ENCODE data around the gene HERC4. TPM values are rescaled to one million over a fixed set of nuclear protein-coding genes. Genes with fewer than 3 reads are reported as not detected.
"Not testable (repeated sequence)": the region's sequence is repeated elsewhere in the genome, so short reads cannot be mapped to it uniquely, and the experiment has no call there.

Gene HERC4
- total RNA-seq, 1 donor, result 14.3 TPM

GRCh38 chr10:67971311-67971710 is 103.8 kb downstream of the HERC4 start:
- DNase-seq (ENCODE audit: low read depth in 2 of 3, low spot score in 2 of 3), result peak in 1 of 3 donors; percentile 8

- DNase-seq (ENCODE audit: low read depth in 2 of 3, low spot score in 2 of 3), result no peak
These were observed 105.2 kb downstream of the HERC4 start for GRCh38 chr10:67969875-67970274.

GRCh38 chr10:67966035-67966434 is 109.0 kb downstream of the HERC4 start:
- DNase-seq (ENCODE audit: low read depth in 2 of 3, low spot score in 2 of 3), result not testable (repeated sequence)

GRCh38 chr10:67965456-67965855 is 109.6 kb downstream of the HERC4 start:
- DNase-seq (ENCODE audit: low read depth in 2 of 3, low spot score in 2 of 3), result no peak

GRCh38 chr10:67959839-67960476 is 115.1 kb downstream of the HERC4 start:
- DNase-seq (ENCODE audit: low read depth in 2 of 3, low spot score in 2 of 3), result no peak

- DNase-seq (ENCODE audit: low read depth in 2 of 3, low spot score in 2 of 3), result no peak
These were observed 119.5 kb downstream of the HERC4 start for GRCh38 chr10:67955614-67956013.

GRCh38 chr10:67943917-67944316 is 131.2 kb downstream of the HERC4 start:
- no peak for DNase-seq (ENCODE audit: low read depth in 2 of 3, low spot score in 2 of 3)

- no peak for DNase-seq (ENCODE audit: low read depth in 2 of 3, low spot score in 2 of 3)
These were observed 138.7 kb downstream of the HERC4 start for GRCh38 chr10:67936416-67936815.

GRCh38 chr10:67935223-67935622 is 139.9 kb downstream of the HERC4 start:
- no peak for DNase-seq (ENCODE audit: low read depth in 2 of 3, low spot score in 2 of 3)

- peak in 1 of 3 donors; percentile 2 for DNase-seq (ENCODE audit: low read depth in 2 of 3, low spot score in 2 of 3)
These were observed 140.7 kb downstream of the HERC4 start for GRCh38 chr10:67934336-67934735.

- DNase-seq (ENCODE audit: low read depth in 2 of 3, low spot score in 2 of 3), result no peak
These were observed 141.9 kb downstream of the HERC4 start for GRCh38 chr10:67933199-67933598.

GRCh38 chr10:67926951-67927350 is 148.1 kb downstream of the HERC4 start:
- no peak for DNase-seq (ENCODE audit: low read depth in 2 of 3, low spot score in 2 of 3)

GRCh38 chr10:67925449-67926005 is 149.6 kb downstream of the HERC4 start:
- DNase-seq (ENCODE audit: low read depth in 2 of 3, low spot score in 2 of 3), result no peak

- DNase-seq (ENCODE audit: low read depth in 2 of 3, low spot score in 2 of 3), result no peak
These were observed 150.9 kb downstream of the HERC4 start for GRCh38 chr10:67924136-67924535.

- DNase-seq (ENCODE audit: low read depth in 2 of 3, low spot score in 2 of 3), result no peak
These were observed 151.5 kb downstream of the HERC4 start for GRCh38 chr10:67923551-67923950.

GRCh38 chr10:67921065-67921464 is 154.0 kb downstream of the HERC4 start:
- no peak for DNase-seq (ENCODE audit: low read depth in 2 of 3, low spot score in 2 of 3)

- no peak for DNase-seq (ENCODE audit: low read depth in 2 of 3, low spot score in 2 of 3)
These were observed 157.4 kb downstream of the HERC4 start for GRCh38 chr10:67917679-67918078.

- no peak for DNase-seq (ENCODE audit: low read depth in 2 of 3, low spot score in 2 of 3)
These were observed 157.9 kb downstream of the HERC4 start for GRCh38 chr10:67917169-67917568.

GRCh38 chr10:67914777-67915340 is 160.2 kb downstream of the HERC4 start:
- no peak for DNase-seq (ENCODE audit: low read depth in 2 of 3, low spot score in 2 of 3)

GRCh38 chr10:67912331-67912946 is 162.6 kb downstream of the HERC4 start:
- DNase-seq (ENCODE audit: low read depth in 2 of 3, low spot score in 2 of 3), result no peak

- DNase-seq (ENCODE audit: low read depth in 2 of 3, low spot score in 2 of 3), result no peak
These were observed 171.5 kb downstream of the HERC4 start for GRCh38 chr10:67903581-67903980.

GRCh38 chr10:67893637-67894036 is 181.4 kb downstream of the HERC4 start:
- no peak for DNase-seq (ENCODE audit: low read depth in 2 of 3, low spot score in 2 of 3)
